ENCODE data around the gene SCIMP. TPM values are rescaled to one million over a fixed set of nuclear protein-coding genes. Genes with fewer than 3 reads are reported as not detected.

Gene SCIMP
- polyA plus RNA-seq, 1 of the 3 experiments (the other 2 are of a cell fraction) = not detected

GRCh38 chr17:5182597-5183409, 51.9 kb downstream of the SCIMP start:
- H4K20me1 ChIP-seq (ENCODE audit: insufficient read depth) = no peaks in the 10 kb centered on the region
- peak overlapping the region in 1 of 2 experiments; percentile 14; a peak in 1 of 4 replicates for H3K4me3 ChIP-seq (ENCODE audit: low read depth in 2 of 2, low read length in 1 of 2)
- H3K9me2 ChIP-seq = no peaks in the 10 kb centered on the region
- H3K27ac ChIP-seq (ENCODE audit: low read depth in 2 of 2, low read length in 1 of 2) = no peak overlapping the region
- CTCF ChIA-PET = interaction anchor here (2.5 kb wide), 1 partner anchor 8 kb away, joined by 15 read pairs; the partner anchor contains the start of gene ZNF594
- no peaks in the 10 kb centered on the region for H3K4me1 ChIP-seq (ENCODE audit: control insufficient read depth in 1 of 2, insufficient read depth in 2 of 2, low read depth in 1 of 2, low read length in 1 of 2)
- TF ChIP-seq YY1 (IDR thresholded peaks at IDR 0.05; ENCODE audit: low read depth) = no peak
- no peak for TF ChIP-seq REST (IDR thresholded peaks at IDR 0.05; ENCODE audit: low read depth, low read length)
- TF ChIP-seq NRF1 (IDR thresholded peaks at IDR 0.05; ENCODE audit: low read depth, low read length) = no peak
- TF ChIP-seq SMC3 (IDR thresholded peaks at IDR 0.05; ENCODE audit: low read depth, low read length) = no peak
- TF ChIP-seq POLR2AphosphoS5 (IDR thresholded peaks at IDR 0.05; ENCODE audit: low read depth, low read length) = no peak
- no peak for TF ChIP-seq SIN3A (IDR thresholded peaks at IDR 0.05; ENCODE audit: borderline replicate concordance, low read depth, low read length)
- TF ChIP-seq ELF1 (IDR thresholded peaks at IDR 0.05) = no peak
- no peak for TF ChIP-seq FOXM1 (IDR thresholded peaks at IDR 0.05; ENCODE audit: low read depth)
- H3K9ac ChIP-seq = no peak overlapping the region
- H3K79me2 ChIP-seq (ENCODE audit: insufficient read depth) = no peaks in the 10 kb centered on the region
- H3K9me3 ChIP-seq = peaks cover 73% of the 10 kb centered on the region
- H3K4me2 ChIP-seq = no peak overlapping the region
- WGBS (ENCODE audit: low lambda C conversion rate) = 97% methylated on average over 6 of the region's 6 CpGs
- H3K27me3 ChIP-seq (ENCODE audit: insufficient read depth) = no peaks in the 10 kb centered on the region
- POLR2A ChIA-PET = no interaction called here
- H3F3A ChIP-seq (replicated peaks; ENCODE audit: insufficient read depth) = peaks cover 34% of the 10 kb centered on the region
- H3K36me3 ChIP-seq (replicated peaks in 1 of 2; ENCODE audit: control insufficient read depth in 1 of 2, insufficient read depth in 2 of 2, low read length in 1 of 2) = peaks cover 14 to 53% of the 10 kb centered on the region in 2 experiments
- no peak overlapping the region for H2AFZ ChIP-seq (ENCODE audit: low read depth)
- DNase-seq = no peak

GRCh38 chr17:5181509-5182305, 53.0 kb downstream of the SCIMP start:
- Histone ChIP-seq H3F3A (replicated peaks; ENCODE audit: insufficient read depth) (peaks cover 35% of the 10 kb centered on the region), H3K4me2 (no peak overlapping the region), H4K20me1 (ENCODE audit: insufficient read depth) (no peaks in the 10 kb centered on the region), H3K27ac (ENCODE audit: low read depth in 2 of 2, low read length in 1 of 2) (no peak overlapping the region), H2AFZ (ENCODE audit: low read depth) (no peak overlapping the region), H3K4me1 (ENCODE audit: control insufficient read depth in 1 of 2, insufficient read depth in 2 of 2, low read depth in 1 of 2, low read length in 1 of 2) (no peaks in the 10 kb centered on the region), H3K36me3 (replicated peaks in 1 of 2; ENCODE audit: control insufficient read depth in 1 of 2, insufficient read depth in 2 of 2, low read length in 1 of 2) (peaks cover 10 to 47% of the 10 kb centered on the region in 2 experiments), H3K9me2 (no peaks in the 10 kb centered on the region), H3K27me3 (ENCODE audit: insufficient read depth) (no peaks in the 10 kb centered on the region), H3K4me3 (ENCODE audit: low read depth in 2 of 2, low read length in 1 of 2) (peak overlapping the region in 1 of 2 experiments; percentile 10; a peak in 1 of 4 replicates), H3K79me2 (ENCODE audit: insufficient read depth) (0 out of 2 replicates have a peak, but pooled peaks cover 3% of the 10 kb centered on the region), H3K9me3 (peaks cover 74% of the 10 kb centered on the region), H3K9ac (no peak overlapping the region)
- ChIA-PET POLR2A (no interaction called here), CTCF (interaction anchor here (2.5 kb wide), 1 partner anchor 10 kb away, joined by 15 read pairs; the partner anchor contains the start of gene ZNF594)
- TF ChIP-seq ELF1 (IDR thresholded peaks at IDR 0.05) (no peak), TEAD4 (IDR thresholded peaks at IDR 0.05; ENCODE audit: borderline replicate concordance, insufficient read depth) (no peak), USF2 (IDR thresholded peaks at IDR 0.05; ENCODE audit: borderline replicate concordance, low read depth, low read length) (no peak), GATA2 (CRISPR knock-in tag; IDR thresholded peaks at IDR 0.05) (no peak)
- WGBS (ENCODE audit: low lambda C conversion rate) = 93% methylated on average over 10 of the region's 10 CpGs
- no peak for DNase-seq
